DOHH2 (cell line): ENCODE measurements around the gene TMSB10.

Experiments used
- CTCF ChIP-seq: fragments of 200-600 bp; sonication (generic); IDR thresholded peaks from one replicate; pipeline ENCODE4 v1.5.1; 2014; ENCODE audit warnings: antibody characterized with exemption, mild to moderate bottlenecking, low read depth, low read length; ENCODE audit not compliant: poor library complexity, severe bottlenecking
- EZH2phosphoT487 ChIP-seq: fragments of 200-600 bp; sonication (generic); IDR thresholded peaks from 2 replicates; pipeline ENCODE4 v1.6.1; 2017; ENCODE audit warnings: borderline replicate concordance, mild to moderate bottlenecking, antibody characterized with exemption, low read length, moderate library complexity, mixed read lengths

DNA sequence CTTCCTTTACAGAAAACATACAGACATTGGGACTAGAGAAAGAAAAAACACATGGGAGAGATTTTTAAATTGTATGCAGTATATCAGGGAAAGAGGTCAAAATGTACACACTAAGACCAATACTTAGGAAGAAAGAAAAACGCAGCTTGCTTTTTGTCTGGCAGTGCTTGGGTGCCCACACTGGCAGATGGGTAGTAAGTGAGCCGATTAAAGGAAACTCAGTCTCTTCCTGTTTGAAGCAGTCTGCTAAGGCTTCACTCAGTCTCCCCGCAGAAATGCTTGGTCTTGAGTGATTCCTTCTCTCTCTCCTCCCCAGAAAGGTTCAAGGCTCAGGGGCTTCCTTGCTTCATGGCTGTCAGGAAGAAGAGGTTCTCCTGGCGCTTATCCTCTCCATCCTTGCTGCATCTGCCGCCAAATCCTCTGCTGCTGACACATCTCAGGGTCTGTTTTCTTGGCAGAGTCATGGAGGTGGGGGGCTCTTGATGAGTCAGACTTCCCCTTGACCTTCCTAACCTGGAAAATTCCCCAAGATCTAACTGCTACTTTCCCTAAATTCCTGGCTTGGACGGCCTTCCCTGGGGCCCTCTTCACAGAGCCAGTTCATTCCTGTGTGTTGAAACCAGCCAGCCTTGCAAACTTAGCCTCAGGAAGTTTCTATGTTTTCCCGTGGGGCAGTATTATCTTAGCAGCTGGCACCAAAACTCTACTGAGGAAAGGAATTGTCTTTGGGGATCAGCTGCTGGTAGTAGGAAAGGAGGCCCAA is 10.5 kb upstream of the TMSB10 start:
- TF ChIP-seq CTCF, result no peak
- no peak for TF ChIP-seq EZH2phosphoT487
